ENCODE results near the gene ANKFY1.

The ANKFY1 gene

GRCh38 chr17:4170639-4171280, 93.0 kb downstream of the ANKFY1 start:
- CTCF ChIA-PET, result interaction anchor here (0.9 to 1.2 kb wide), 3 partner anchors 11 to 30 kb away, joined by 3 to 4 read pairs (median 3); no protein-coding TSS in a partner anchor
- no peak overlapping the region for H3K4me3 ChIP-seq (ENCODE audit: control insufficient read depth in 1 of 7, extremely low read depth in 1 of 7, insufficient read depth in 4 of 7, low read depth in 2 of 7, low read length in 6 of 7)
- H3K36me3 ChIP-seq (ENCODE audit: control insufficient read depth in 4 of 4, insufficient read depth in 4 of 4, low read length in 3 of 4), result peaks cover 12 to 78% (median 61%) of the 10 kb centered on the region in 4 experiments
- POLR2A ChIA-PET, result no interaction called here
- H3K4me1 ChIP-seq (ENCODE audit: control extremely low read depth in 1 of 4, control insufficient read depth in 4 of 4, insufficient read depth in 4 of 4, low read length in 3 of 4), result peaks cover 0 to 17% (median 5%) of the 10 kb centered on the region in 4 experiments
- H3K9me3 ChIP-seq (ENCODE audit: control extremely low read depth in 1 of 5, control insufficient read depth in 4 of 5, insufficient read depth in 2 of 5, low read depth in 1 of 5, low read length in 4 of 5), result no peaks in the 10 kb centered on the region
- no peak for DNase-seq
- 98% methylated on average over 27 of the region's 27 CpGs for WGBS (ENCODE audit: insufficient coverage)
- no peaks in the 10 kb centered on the region for H3K27me3 ChIP-seq (replicated peaks in 2 of 5; ENCODE audit: control insufficient read depth in 4 of 5, insufficient read depth in 5 of 5, low read length in 4 of 5)
- no peak overlapping the region for H3K27ac ChIP-seq (ENCODE audit: insufficient read depth in 1 of 2, low read depth in 1 of 2, low read length in 2 of 2, poor library complexity in 1 of 2, severe bottlenecking in 2 of 2)

DNA sequence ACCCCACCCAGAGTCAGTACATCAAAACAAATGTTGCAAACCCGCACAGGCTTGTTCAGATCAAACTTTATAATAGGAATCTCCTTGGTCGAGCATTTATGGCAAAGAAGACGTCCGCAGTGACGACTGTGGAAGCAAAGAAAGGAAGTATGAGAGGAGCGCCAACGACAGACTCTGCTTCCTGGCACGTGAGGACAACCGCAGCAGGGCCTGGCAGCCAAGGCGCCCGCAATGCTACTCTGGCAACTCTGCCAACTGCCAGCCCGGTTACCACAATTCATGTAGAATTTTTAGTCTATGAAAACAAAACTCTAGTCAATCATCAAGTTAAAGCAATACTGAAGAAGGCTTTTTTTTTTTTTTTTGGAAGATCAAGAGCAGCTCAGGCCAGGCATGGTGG, 96.0 kb downstream of the ANKFY1 start:
- WGBS (ENCODE audit: insufficient coverage), result 36% methylated on average over 10 of the region's 12 CpGs
- H3K27me3 ChIP-seq (replicated peaks in 2 of 5; ENCODE audit: control insufficient read depth in 4 of 5, insufficient read depth in 5 of 5, low read length in 4 of 5), result no peaks in the 10 kb centered on the region
- H3K36me3 ChIP-seq (ENCODE audit: control insufficient read depth in 4 of 4, insufficient read depth in 4 of 4, low read length in 3 of 4), result peaks cover 7 to 75% (median 54%) of the 10 kb centered on the region in 4 experiments
- H3K4me1 ChIP-seq (ENCODE audit: control extremely low read depth in 1 of 4, control insufficient read depth in 4 of 4, insufficient read depth in 4 of 4, low read length in 3 of 4), result peaks cover 0 to 23% (median 10%) of the 10 kb centered on the region in 4 experiments
- POLR2A ChIA-PET, result interaction anchor here (0.6 to 1.0 kb wide), 2 partner anchors 8 to 13 kb away, joined by 3 to 5 read pairs; no protein-coding TSS in a partner anchor
- CTCF ChIA-PET, result interaction anchor here (1.2 to 1.7 kb wide), 6 partner anchors 8 to 33 kb away, joined by 3 to 7 read pairs (median 5); no protein-coding TSS in a partner anchor
- H3K9me3 ChIP-seq (ENCODE audit: control extremely low read depth in 1 of 5, control insufficient read depth in 4 of 5, insufficient read depth in 2 of 5, low read depth in 1 of 5, low read length in 4 of 5), result no peaks in the 10 kb centered on the region
- peak; percentile 77 to 90 (median 82) for DNase-seq
- peak overlapping the region in 1 of 2 experiments; percentile 66 for H3K27ac ChIP-seq (ENCODE audit: insufficient read depth in 1 of 2, low read depth in 1 of 2, low read length in 2 of 2, poor library complexity in 1 of 2, severe bottlenecking in 2 of 2)
- H3K4me3 ChIP-seq (ENCODE audit: control insufficient read depth in 1 of 7, extremely low read depth in 1 of 7, insufficient read depth in 4 of 7, low read depth in 2 of 7, low read length in 6 of 7), result no peak overlapping the region

DNA sequence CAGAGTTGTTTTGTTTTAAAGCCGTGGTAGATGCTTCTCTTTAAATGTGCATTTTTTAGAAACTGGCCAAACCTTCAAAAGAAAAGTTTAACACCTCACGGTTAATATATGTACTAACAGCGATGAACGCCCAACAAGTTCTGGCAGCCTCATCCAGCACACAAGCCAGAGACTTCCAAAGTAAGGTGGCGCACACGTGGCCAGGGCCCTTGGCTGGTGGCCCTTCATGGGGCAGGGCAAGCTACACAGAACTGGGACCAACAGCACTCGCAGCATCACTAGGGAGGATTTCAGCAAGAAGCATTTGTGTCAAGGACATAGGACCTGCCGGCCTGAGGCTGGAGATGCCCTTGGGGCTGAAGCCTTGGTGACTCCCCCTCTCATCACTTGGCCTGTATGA, 97.4 kb downstream of the ANKFY1 start:
- 97% methylated on average over 8 of the region's 8 CpGs for WGBS (ENCODE audit: insufficient coverage)
- ChIA-PET CTCF (interaction anchor here (1.4 to 1.7 kb wide), 3 partner anchors 10 to 13 kb away, joined by 5 to 7 read pairs (median 5); no protein-coding TSS in a partner anchor), POLR2A (interaction anchor here (1.1 kb wide), 1 partner anchor 24 kb away, joined by 4 read pairs; the partner anchor contains the start of genes CYB5D2 and ZZEF1)
- no peak overlapping the region for H3K4me3 ChIP-seq (ENCODE audit: control insufficient read depth in 1 of 7, extremely low read depth in 1 of 7, insufficient read depth in 4 of 7, low read depth in 2 of 7, low read length in 6 of 7)
- no peaks in the 10 kb centered on the region for H3K9me3 ChIP-seq (ENCODE audit: control extremely low read depth in 1 of 5, control insufficient read depth in 4 of 5, insufficient read depth in 2 of 5, low read depth in 1 of 5, low read length in 4 of 5)
- H3K36me3 ChIP-seq (ENCODE audit: control insufficient read depth in 4 of 4, insufficient read depth in 4 of 4, low read length in 3 of 4), result peaks cover 7 to 62% (median 43%) of the 10 kb centered on the region in 4 experiments
- H3K4me1 ChIP-seq (ENCODE audit: control extremely low read depth in 1 of 4, control insufficient read depth in 4 of 4, insufficient read depth in 4 of 4, low read length in 3 of 4), result peaks cover 0 to 37% (median 23%) of the 10 kb centered on the region in 4 experiments
- no peaks in the 10 kb centered on the region for H3K27me3 ChIP-seq (replicated peaks in 2 of 5; ENCODE audit: control insufficient read depth in 4 of 5, insufficient read depth in 5 of 5, low read length in 4 of 5)
- no peak for DNase-seq
- no peak overlapping the region for H3K27ac ChIP-seq (ENCODE audit: insufficient read depth in 1 of 2, low read depth in 1 of 2, low read length in 2 of 2, poor library complexity in 1 of 2, severe bottlenecking in 2 of 2)

- H3K4me1 ChIP-seq (ENCODE audit: control extremely low read depth in 1 of 4, control insufficient read depth in 4 of 4, insufficient read depth in 4 of 4, low read length in 3 of 4), result peaks cover 0 to 44% (median 28%) of the 10 kb centered on the region in 4 experiments
- no peak for DNase-seq
- H3K27ac ChIP-seq (ENCODE audit: insufficient read depth in 1 of 2, low read depth in 1 of 2, low read length in 2 of 2, poor library complexity in 1 of 2, severe bottlenecking in 2 of 2), result no peak overlapping the region
- no peak overlapping the region for H3K4me3 ChIP-seq (ENCODE audit: control insufficient read depth in 1 of 7, extremely low read depth in 1 of 7, insufficient read depth in 4 of 7, low read depth in 2 of 7, low read length in 6 of 7)
- CTCF ChIA-PET, result interaction anchor here (1.0 kb wide), 1 partner anchor 9 kb away, joined by 8 read pairs; no protein-coding TSS in a partner anchor
- 99% methylated on average over 9 of the region's 10 CpGs for WGBS (ENCODE audit: insufficient coverage)
- no peaks in the 10 kb centered on the region for H3K27me3 ChIP-seq (replicated peaks in 2 of 5; ENCODE audit: control insufficient read depth in 4 of 5, insufficient read depth in 5 of 5, low read length in 4 of 5)
- peaks cover 7 to 52% (median 37%) of the 10 kb centered on the region in 4 experiments for H3K36me3 ChIP-seq (ENCODE audit: control insufficient read depth in 4 of 4, insufficient read depth in 4 of 4, low read length in 3 of 4)
- POLR2A ChIA-PET, result no interaction called here
- H3K9me3 ChIP-seq (ENCODE audit: control extremely low read depth in 1 of 5, control insufficient read depth in 4 of 5, insufficient read depth in 2 of 5, low read depth in 1 of 5, low read length in 4 of 5), result no peaks in the 10 kb centered on the region
Observed at GRCh38 chr17:4165301-4166010, 98.3 kb downstream of the ANKFY1 start.

GRCh38 chr17:4163951-4164350, 99.8 kb downstream of the ANKFY1 start:
- Histone ChIP-seq H3K36me3 (ENCODE audit: control insufficient read depth in 4 of 4, insufficient read depth in 4 of 4, low read length in 3 of 4) (peaks cover 9 to 44% (median 30%) of the 10 kb centered on the region in 4 experiments), H3K4me1 (ENCODE audit: control extremely low read depth in 1 of 4, control insufficient read depth in 4 of 4, insufficient read depth in 4 of 4, low read length in 3 of 4) (peaks cover 0 to 42% (median 27%) of the 10 kb centered on the region in 4 experiments), H3K27ac (ENCODE audit: insufficient read depth in 1 of 2, low read depth in 1 of 2, low read length in 2 of 2, poor library complexity in 1 of 2, severe bottlenecking in 2 of 2) (no peak overlapping the region), H3K27me3 (replicated peaks in 2 of 5; ENCODE audit: control insufficient read depth in 4 of 5, insufficient read depth in 5 of 5, low read length in 4 of 5) (no peaks in the 10 kb centered on the region), H3K9me3 (ENCODE audit: control extremely low read depth in 1 of 5, control insufficient read depth in 4 of 5, insufficient read depth in 2 of 5, low read depth in 1 of 5, low read length in 4 of 5) (no peaks in the 10 kb centered on the region), H3K4me3 (ENCODE audit: control insufficient read depth in 1 of 7, extremely low read depth in 1 of 7, insufficient read depth in 4 of 7, low read depth in 2 of 7, low read length in 6 of 7) (no peak overlapping the region)
- 87% methylated on average over 4 of the region's 6 CpGs for WGBS (ENCODE audit: insufficient coverage)
- POLR2A ChIA-PET, result interaction anchor here (0.6 kb wide), 1 partner anchor 496 kb away, joined by 3 read pairs; no protein-coding TSS in a partner anchor
- CTCF ChIA-PET, result interaction anchor here (1.0 to 1.4 kb wide), 3 partner anchors 9 to 36 kb away, joined by 3 to 5 read pairs (median 3); no protein-coding TSS in a partner anchor
- DNase-seq, result no peak

GRCh38 chr17:4162775-4163466, 100.9 kb downstream of the ANKFY1 start:
- WGBS (ENCODE audit: insufficient coverage), result 77% methylated on average over 11 of the region's 14 CpGs
- POLR2A ChIA-PET, result interaction anchor here (0.7 to 1.8 kb wide), 2 partner anchors 18 to 20 kb away, joined by 3 to 9 read pairs; partner anchors contain the start of gene CYB5D2

More at GRCh38 chr17:4162775-4163466, 100.9 kb downstream of the ANKFY1 start:
- Histone ChIP-seq H3K27ac (ENCODE audit: insufficient read depth in 1 of 2, low read depth in 1 of 2, low read length in 2 of 2, poor library complexity in 1 of 2, severe bottlenecking in 2 of 2) (no peak overlapping the region), H3K27me3 (replicated peaks in 2 of 5; ENCODE audit: control insufficient read depth in 4 of 5, insufficient read depth in 5 of 5, low read length in 4 of 5) (no peaks in the 10 kb centered on the region), H3K4me3 (ENCODE audit: control insufficient read depth in 1 of 7, extremely low read depth in 1 of 7, insufficient read depth in 4 of 7, low read depth in 2 of 7, low read length in 6 of 7) (no peak overlapping the region), H3K36me3 (ENCODE audit: control insufficient read depth in 4 of 4, insufficient read depth in 4 of 4, low read length in 3 of 4) (peaks cover 9 to 46% (median 29%) of the 10 kb centered on the region in 4 experiments), H3K9me3 (ENCODE audit: control extremely low read depth in 1 of 5, control insufficient read depth in 4 of 5, insufficient read depth in 2 of 5, low read depth in 1 of 5, low read length in 4 of 5) (no peaks in the 10 kb centered on the region), H3K4me1 (ENCODE audit: control extremely low read depth in 1 of 4, control insufficient read depth in 4 of 4, insufficient read depth in 4 of 4, low read length in 3 of 4) (peaks cover 0 to 33% (median 24%) of the 10 kb centered on the region in 4 experiments)
- DNase-seq, result peak in 1 of 3 donors; percentile 12
- CTCF ChIA-PET, result interaction anchor here (0.6 to 1.4 kb wide), 7 partner anchors 10 to 51 kb away, joined by 3 to 5 read pairs (median 3); no protein-coding TSS in a partner anchor
